Activated CD4-positive, alpha-beta T cell treated with anti-CD3 and anti-CD28 coated beads for 1 hour (primary cell): ENCODE data around the gene CTNNBIP1.

ENCODE experiments used
- DNase-seq: peaks from one replicate; pipeline ENCODE4 v3.0.0-alpha.2; 2020

The CTNNBIP1 gene

GRCh38 chr1:9874959-9875635, 35.0 kb downstream of the CTNNBIP1 start:
- DNase-seq = peak; percentile 61

- DNase-seq = no peak
Measured at GRCh38 chr1:9874412-9874811, 35.7 kb downstream of the CTNNBIP1 start.

- no peak for DNase-seq
Measured at GRCh38 chr1:9873992-9874391, 36.1 kb downstream of the CTNNBIP1 start.

- no peak for DNase-seq
Measured at GRCh38 chr1:9873385-9873784, 36.7 kb downstream of the CTNNBIP1 start.

GRCh38 chr1:9872430-9873165, 37.5 kb downstream of the CTNNBIP1 start:
- no peak for DNase-seq

- no peak for DNase-seq
Measured at GRCh38 chr1:9871707-9872425, 38.2 kb downstream of the CTNNBIP1 start.

GRCh38 chr1:9871021-9871420, 39.0 kb downstream of the CTNNBIP1 start:
- no peak for DNase-seq

- no peak for DNase-seq
Measured at GRCh38 chr1:9870572-9870971, 39.5 kb downstream of the CTNNBIP1 start.

- no peak for DNase-seq
Measured at GRCh38 chr1:9869831-9870251, 40.2 kb downstream of the CTNNBIP1 start.

GRCh38 chr1:9868244-9868590, 41.9 kb downstream of the CTNNBIP1 start:
- no peak for DNase-seq

GRCh38 chr1:9867408-9868243, 42.4 kb downstream of the CTNNBIP1 start:
- peak; percentile 84 for DNase-seq

- no peak for DNase-seq
Measured at GRCh38 chr1:9866836-9867235, 43.2 kb downstream of the CTNNBIP1 start.

GRCh38 chr1:9865724-9866123, 44.3 kb downstream of the CTNNBIP1 start:
- no peak for DNase-seq

GRCh38 chr1:9863371-9863770, 46.7 kb downstream of the CTNNBIP1 start:
- no peak for DNase-seq

- no peak for DNase-seq
Measured at GRCh38 chr1:9861360-9861759, 48.7 kb downstream of the CTNNBIP1 start.

GRCh38 chr1:9860887-9861286, 49.2 kb downstream of the CTNNBIP1 start:
- no peak for DNase-seq

GRCh38 chr1:9859281-9860014, 50.6 kb downstream of the CTNNBIP1 start:
- DNase-seq = no peak

- no peak for DNase-seq
Measured at GRCh38 chr1:9858293-9859035, 51.6 kb downstream of the CTNNBIP1 start.

- DNase-seq = no peak
Measured at GRCh38 chr1:9855186-9855585, 54.9 kb downstream of the CTNNBIP1 start.

GRCh38 chr1:9853249-9853595, 56.8 kb downstream of the CTNNBIP1 start:
- no peak for DNase-seq

- DNase-seq = no peak
Measured at GRCh38 chr1:9852410-9853248, 57.4 kb downstream of the CTNNBIP1 start.
